Fibroblast of pulmonary artery (primary cell): ENCODE results near the gene SLC39A11.

Experiments
- DNase-seq: peaks from one replicate; pipeline ENCODE4 v3.0.0-alpha.2; 2010; ENCODE audit warnings: low read depth
- H3K4me3 ChIP-seq: replicated peaks from 2 replicates; pipeline ENCODE4 v1.5.1; 2011; ENCODE audit warnings: low read depth, mild to moderate bottlenecking, control low read depth, low read length, moderate library complexity
- CTCF ChIP-seq: IDR thresholded peaks from 2 replicates; pipeline ENCODE4 v1.5.1; 2011; ENCODE audit warnings: mild to moderate bottlenecking, control low read depth, low read length, inconsistent platforms; ENCODE audit errors: missing control alignments

Gene SLC39A11

GRCh38 chr17:73092523-73093135 lies at the start of gene SLC39A11:
Gene SLC39A11, minus strand, starts transcription at chr17:73092688. Its CDS starts 3,924 bp downstream, at chr17:73088764.
- DNase-seq = peak; percentile 91
- H3K4me3 ChIP-seq = peak within 1 kb of the TSS; percentile 81
- no peak for TF ChIP-seq CTCF

DNA sequence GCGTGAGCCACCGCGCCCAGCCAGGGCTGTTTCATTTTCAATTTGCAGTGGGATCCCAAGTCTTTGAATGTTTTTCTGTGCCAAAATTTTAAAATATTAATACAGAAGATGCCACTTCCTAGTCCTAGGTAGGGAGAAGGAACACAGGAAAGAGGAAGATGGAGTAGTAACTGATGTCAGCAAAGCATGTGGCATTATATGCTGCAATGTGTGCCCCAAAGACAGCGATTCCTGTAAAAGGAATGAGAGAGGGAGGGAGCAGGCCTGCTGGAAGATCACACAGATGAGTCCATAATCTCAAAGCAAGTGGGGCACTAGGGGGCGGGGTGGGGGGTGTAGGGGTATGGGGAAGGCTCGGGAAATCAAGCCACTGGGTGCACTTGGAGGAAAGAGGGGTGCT lies 48.9 kb upstream of the SLC39A11 start:
- H3K4me3 ChIP-seq = no peak overlapping the region
- no peak for TF ChIP-seq CTCF
- DNase-seq = no peak

- DNase-seq = no peak
- no peak overlapping the region for H3K4me3 ChIP-seq
- no peak for TF ChIP-seq CTCF
Measured at GRCh38 chr17:73140566-73140965, 48.1 kb upstream of the SLC39A11 start.

DNA sequence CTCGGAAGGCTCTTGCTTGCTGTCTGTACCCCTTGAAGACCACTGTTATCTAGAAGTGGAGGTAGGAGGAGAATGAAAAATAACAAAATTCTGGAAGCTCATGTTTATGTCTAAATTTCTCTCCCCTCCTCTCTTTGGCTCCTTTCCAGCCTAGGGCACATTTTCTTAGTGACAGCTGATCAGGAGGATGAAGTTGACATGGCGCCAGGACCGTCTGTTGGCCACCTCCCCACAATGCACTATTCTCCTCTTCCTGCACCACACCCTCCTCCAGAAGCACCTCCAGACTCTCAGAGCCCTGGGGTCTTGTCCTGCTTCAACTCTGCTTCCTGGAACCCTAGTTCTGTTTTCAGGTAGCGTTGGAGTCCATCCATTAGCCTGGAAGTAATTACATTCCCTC lies 46.8 kb upstream of the SLC39A11 start:
- H3K4me3 ChIP-seq = no peak overlapping the region
- DNase-seq = no peak
- TF ChIP-seq CTCF = no peak

GRCh38 chr17:73138541-73139138 lies 46.2 kb upstream of the SLC39A11 start:
- no peak for TF ChIP-seq CTCF
- no peak overlapping the region for H3K4me3 ChIP-seq
- DNase-seq = no peak

DNA sequence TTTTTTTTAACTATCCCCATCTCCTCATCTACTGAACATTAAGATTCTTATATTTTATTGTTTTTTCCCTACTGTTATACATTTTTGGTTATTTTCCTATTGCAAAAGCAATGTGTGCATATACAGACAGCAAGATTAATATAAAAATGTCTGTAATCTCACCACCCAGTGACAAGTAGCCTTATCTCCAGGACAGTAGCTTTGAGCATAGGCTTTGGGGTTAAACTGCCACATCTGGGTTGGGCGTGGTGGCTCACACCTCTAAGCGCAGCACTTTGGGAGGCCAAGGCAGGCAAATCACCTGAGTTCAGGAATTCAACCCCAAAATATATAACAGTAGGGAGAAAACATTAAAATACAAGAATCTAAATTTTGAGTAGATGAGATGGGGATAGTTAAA lies 44.9 kb upstream of the SLC39A11 start:
- no peak for TF ChIP-seq CTCF
- no peak for DNase-seq
- no peak overlapping the region for H3K4me3 ChIP-seq

DNA sequence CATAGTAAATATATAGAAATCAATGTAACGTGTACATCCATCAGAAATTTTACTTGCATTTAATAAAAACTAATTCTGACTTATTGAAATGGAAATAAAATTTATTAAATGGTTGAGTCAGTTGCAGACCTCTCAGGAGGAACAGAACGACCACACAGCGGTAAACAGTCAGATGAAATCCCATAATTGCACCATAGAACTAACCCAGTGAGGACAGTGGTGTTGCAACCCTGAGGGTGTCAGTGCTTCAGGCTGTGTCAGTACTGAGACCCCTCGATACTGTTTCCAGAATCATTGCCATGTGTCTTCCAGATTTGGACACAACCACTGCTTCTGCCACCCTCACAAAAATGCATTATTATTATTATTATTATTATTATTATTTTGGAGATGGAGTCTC lies 43.3 kb upstream of the SLC39A11 start:
- no peak for DNase-seq
- no peak overlapping the region for H3K4me3 ChIP-seq
- no peak for TF ChIP-seq CTCF
